GM12873 (cell line): ENCODE measurements around the gene PSAT1.

Experiments used
- CTCF ChIP-seq: IDR thresholded peaks from 2 replicates; pipeline ENCODE4 v1.5.1; 2012; ENCODE audit warnings: low read depth, mild to moderate bottlenecking, moderate library complexity, low read length, control low read depth; ENCODE audit not compliant: insufficient read depth; ENCODE audit errors: missing control alignments

The PSAT1 gene

GRCh38 chr9:78267889-78268288, 29.0 kb upstream of the PSAT1 start:
- TF ChIP-seq CTCF = no peak

- no peak for TF ChIP-seq CTCF
Measured at GRCh38 chr9:78269784-78270183, 27.1 kb upstream of the PSAT1 start.

GRCh38 chr9:78272307-78272706, 24.6 kb upstream of the PSAT1 start:
- no peak for TF ChIP-seq CTCF

- no peak for TF ChIP-seq CTCF
Measured at GRCh38 chr9:78273761-78274160, 23.2 kb upstream of the PSAT1 start.

GRCh38 chr9:78278177-78278777, 18.6 kb upstream of the PSAT1 start:
- TF ChIP-seq CTCF = no peak

- no peak for TF ChIP-seq CTCF
Measured at GRCh38 chr9:78278801-78279200, 18.1 kb upstream of the PSAT1 start.

GRCh38 chr9:78280982-78281668, 15.8 kb upstream of the PSAT1 start:
- TF ChIP-seq CTCF = no peak
